Lower lobe of right lung (tissue), 2 donors: ENCODE data around the gene LRRC34. TPM values are rescaled to one million over a fixed set of nuclear protein-coding genes. Genes with fewer than 3 reads are reported as not detected.

Experiments
- ATAC-seq, 2 donors: fragments of 200-7000 bp; cut with Tn5 transposase; one replicate each; pipeline ENCODE4 v1.9.1; 2020 to 2022; ENCODE audit warnings: mild to moderate bottlenecking in 2 of 2, moderate library complexity in 2 of 2
- DNase-seq: peaks from one replicate; pipeline ENCODE4 v3.0.0-alpha.2; 2020
- H3K27ac ChIP-seq: fragments of 200-600 bp; one replicate; pipeline ENCODE4 v1.8.0; 2022
- H3K27me3 ChIP-seq: fragments of 200-600 bp; one replicate; pipeline ENCODE4 v1.8.0; 2022; ENCODE audit warnings: low read depth
- H3K36me3 ChIP-seq: fragments of 200-600 bp; one replicate; pipeline ENCODE4 v1.8.0; 2022; ENCODE audit warnings: mild to moderate bottlenecking
- H3K4me1 ChIP-seq: fragments of 200-600 bp; one replicate; pipeline ENCODE4 v1.8.0; 2022
- H3K4me3 ChIP-seq: fragments of 200-600 bp; one replicate; pipeline ENCODE4 v1.8.0; 2022; ENCODE audit warnings: mild to moderate bottlenecking
- H3K9me3 ChIP-seq: fragments of 200-600 bp; one replicate; pipeline ENCODE4 v1.8.0; 2022
- intact Hi-C: fragments of 100-400 bp; cut with DNase I; formaldehyde crosslinking; loops from one replicate; pipeline ENCODE4 v1.11.0; 2022
- total RNA-seq: library from RNA; stranded (reverse); fragmentation: NEBNext Ultra II Directional; extraction: Animal tissue kit (Norgen Biotek cat#: 25700); gene quantifications from one replicate; pipeline ENCODE4 v1.2.1, GENCODE V29; 2021
- TF ChIP-seq, protein P1 (sequence below): fragments of 200-600 bp; IDR thresholded peaks from one replicate; pipeline ENCODE4 v1.8.0; 2022; ENCODE audit warnings: antibody characterized with exemption, mild to moderate bottlenecking
- donor health status: DM: no; HTN: yes; CAD: no; lungs with severe emphysema.

LRRC34 gene
- total RNA-seq, 1 donor from 2014 or later = 4.8 TPM

GRCh38 chr3:169815590-169816150, 3.0 kb upstream of the LRRC34 start:
- TF ChIP-seq, protein P1, sequence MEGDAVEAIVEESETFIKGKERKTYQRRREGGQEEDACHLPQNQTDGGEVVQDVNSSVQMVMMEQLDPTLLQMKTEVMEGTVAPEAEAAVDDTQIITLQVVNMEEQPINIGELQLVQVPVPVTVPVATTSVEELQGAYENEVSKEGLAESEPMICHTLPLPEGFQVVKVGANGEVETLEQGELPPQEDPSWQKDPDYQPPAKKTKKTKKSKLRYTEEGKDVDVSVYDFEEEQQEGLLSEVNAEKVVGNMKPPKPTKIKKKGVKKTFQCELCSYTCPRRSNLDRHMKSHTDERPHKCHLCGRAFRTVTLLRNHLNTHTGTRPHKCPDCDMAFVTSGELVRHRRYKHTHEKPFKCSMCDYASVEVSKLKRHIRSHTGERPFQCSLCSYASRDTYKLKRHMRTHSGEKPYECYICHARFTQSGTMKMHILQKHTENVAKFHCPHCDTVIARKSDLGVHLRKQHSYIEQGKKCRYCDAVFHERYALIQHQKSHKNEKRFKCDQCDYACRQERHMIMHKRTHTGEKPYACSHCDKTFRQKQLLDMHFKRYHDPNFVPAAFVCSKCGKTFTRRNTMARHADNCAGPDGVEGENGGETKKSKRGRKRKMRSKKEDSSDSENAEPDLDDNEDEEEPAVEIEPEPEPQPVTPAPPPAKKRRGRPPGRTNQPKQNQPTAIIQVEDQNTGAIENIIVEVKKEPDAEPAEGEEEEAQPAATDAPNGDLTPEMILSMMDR = no peak
- Histone ChIP-seq H3K4me1 (peaks cover 25% of the 10 kb centered on the region), H3K4me3 (no peak overlapping the region), H3K36me3 (no peaks in the 10 kb centered on the region), H3K27me3 (no peaks in the 10 kb centered on the region), H3K9me3 (no peaks in the 10 kb centered on the region), H3K27ac (no peak overlapping the region)
- intact Hi-C loops = no loop called here
- DNase-seq (no peak), ATAC-seq (no peak)

DNA sequence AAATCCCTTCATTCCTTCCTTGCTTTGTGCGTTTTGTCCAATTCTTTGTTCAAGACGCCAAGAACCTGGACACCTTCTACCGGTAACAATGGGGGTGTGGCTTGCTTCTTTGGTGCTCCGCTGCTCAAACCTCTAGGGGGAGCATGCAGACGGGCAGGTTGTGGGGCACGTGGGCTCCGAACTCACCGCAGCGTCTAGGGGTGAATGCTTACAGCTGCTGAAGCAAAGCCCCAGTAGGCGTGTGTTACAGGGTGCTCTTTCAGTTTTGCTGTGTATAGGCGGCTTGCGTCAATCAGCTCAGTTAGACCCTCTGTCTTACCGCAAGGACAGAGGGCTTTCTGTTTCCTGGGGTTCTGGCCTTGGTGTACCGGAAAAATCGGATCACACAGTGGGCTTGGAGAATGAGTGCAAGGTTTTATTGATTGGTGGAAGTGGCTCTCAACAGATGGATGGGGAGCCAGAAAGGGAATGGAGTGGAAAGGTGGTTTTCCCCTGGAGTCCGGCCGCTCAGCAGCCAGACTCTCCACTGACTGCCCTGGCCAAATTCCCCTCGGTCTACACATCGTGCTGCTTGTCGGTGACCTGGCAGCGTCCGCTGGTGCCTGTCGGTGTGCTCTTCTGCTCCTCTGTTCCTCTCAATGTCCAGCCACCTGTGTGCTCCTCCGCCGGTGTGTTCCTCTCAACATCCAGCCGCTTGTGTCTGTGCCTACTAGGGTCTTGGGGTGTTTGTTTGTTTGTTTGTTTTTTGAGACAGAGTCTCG, 1.2 kb upstream of the LRRC34 start:
- Histone ChIP-seq H3K9me3 (no peaks in the 10 kb centered on the region), H3K27me3 (no peaks in the 10 kb centered on the region), H3K4me3 (peak overlapping the region; percentile 67), H3K4me1 (peaks cover 25% of the 10 kb centered on the region), H3K36me3 (no peaks in the 10 kb centered on the region), H3K27ac (no peak overlapping the region)
- intact Hi-C loops = no loop called here
- ATAC-seq (peak; percentile 65 to 66), DNase-seq (peak; percentile 65)
- TF ChIP-seq, protein P1 = peak; percentile 48

DNA sequence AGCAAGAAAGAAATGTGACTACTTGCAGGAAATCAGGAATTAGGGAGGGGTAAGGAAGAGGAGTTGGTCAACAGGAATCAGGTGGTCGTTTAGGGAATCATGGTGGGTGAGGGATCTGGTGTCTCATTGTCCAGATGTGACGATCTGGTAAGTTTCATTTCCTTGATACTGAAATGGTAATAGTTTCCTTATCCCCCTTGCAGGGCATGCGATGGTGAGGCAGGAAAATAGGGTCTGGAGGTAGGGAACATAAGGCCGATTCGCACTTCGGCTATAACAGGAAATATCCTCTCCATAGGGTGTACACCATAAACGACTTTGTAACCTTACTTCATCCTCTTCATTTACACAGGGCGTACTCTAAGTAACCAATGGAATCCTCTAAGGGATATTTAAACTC, 574 bp upstream of the LRRC34 start:
- peak overlapping the region; percentile 67 for H3K4me3 ChIP-seq
- TF ChIP-seq, protein P1 = no peak
- H3K4me1 ChIP-seq = peaks cover 25% of the 10 kb centered on the region
- no peaks in the 10 kb centered on the region for H3K36me3 ChIP-seq
- no peaks in the 10 kb centered on the region for H3K27me3 ChIP-seq
- H3K27ac ChIP-seq = peak overlapping the region; percentile 80
- ATAC-seq = no peak
- intact Hi-C loops = no loop called here
- no peaks in the 10 kb centered on the region for H3K9me3 ChIP-seq
- DNase-seq = no peak

DNA sequence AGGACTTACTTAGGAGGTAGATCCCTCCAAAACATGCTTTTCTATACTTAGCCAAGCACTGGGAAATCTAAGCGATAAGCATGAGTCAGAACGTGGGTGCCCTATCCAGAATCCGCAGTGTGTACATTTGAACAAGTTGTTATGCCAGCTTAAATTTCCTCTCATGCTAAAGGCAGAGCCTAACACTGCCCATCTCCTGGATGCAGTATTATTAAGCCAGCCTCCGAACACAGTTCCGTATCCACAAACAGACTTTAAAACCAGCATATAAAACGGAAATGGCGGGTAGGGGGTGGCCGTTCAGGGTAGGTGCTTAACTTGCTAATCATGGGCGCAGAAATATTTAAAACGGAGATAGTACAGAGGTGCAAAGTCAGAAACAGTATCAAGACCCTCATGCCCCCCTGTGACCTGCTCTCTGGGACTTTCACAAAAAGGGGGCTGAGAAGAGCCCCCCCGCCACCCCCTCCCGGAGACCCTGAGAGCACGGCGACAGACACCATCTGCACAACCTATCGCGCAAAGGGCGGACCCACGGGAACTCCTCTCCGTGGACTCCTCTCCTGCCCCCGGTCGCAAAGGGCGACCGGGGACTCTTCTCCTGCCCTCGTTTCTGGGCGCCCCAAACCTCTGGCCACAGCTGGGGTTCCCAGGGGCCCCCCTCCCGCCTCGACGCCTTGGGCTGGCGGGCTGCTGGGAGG, 923 bp downstream of the LRRC34 start:
- Histone ChIP-seq H3K27ac (peak overlapping the region; percentile 80), H3K4me3 (peak overlapping the region; percentile 67), H3K9me3 (no peaks in the 10 kb centered on the region), H3K4me1 (peaks cover 25% of the 10 kb centered on the region), H3K36me3 (no peaks in the 10 kb centered on the region), H3K27me3 (no peaks in the 10 kb centered on the region)
- intact Hi-C loops = no loop called here
- DNase-seq (peak; percentile 51), ATAC-seq (peak; percentile 60 to 66)
- TF ChIP-seq, protein P1 = no peak

DNA sequence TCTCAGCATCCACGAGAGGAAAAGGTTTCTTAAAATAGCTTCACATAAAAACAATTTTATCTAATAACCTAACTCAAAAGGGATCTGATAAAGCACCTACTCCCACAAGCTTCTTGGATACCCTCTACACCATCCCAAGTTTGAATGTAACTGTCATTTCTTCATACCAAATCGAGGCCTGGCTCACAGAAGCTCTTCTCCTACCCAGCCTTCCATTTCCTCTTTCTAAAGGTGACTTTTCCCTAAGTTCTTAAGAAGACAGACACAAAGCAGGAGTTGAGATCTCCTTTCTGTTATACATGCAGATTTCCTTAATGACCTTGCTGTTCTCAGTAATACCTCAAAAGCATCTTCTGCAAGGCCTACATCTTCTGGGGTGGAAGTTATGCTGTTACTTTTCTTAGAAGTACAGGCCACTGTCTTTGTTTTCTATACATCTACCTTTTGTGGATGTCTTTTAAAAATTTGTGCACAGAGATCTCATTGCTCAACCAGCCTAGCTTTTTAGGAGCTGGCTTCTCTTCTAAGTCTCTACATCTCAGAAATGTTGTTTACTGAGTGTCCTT, 3.4 kb downstream of the LRRC34 start:
- no peak overlapping the region for H3K4me3 ChIP-seq
- no peaks in the 10 kb centered on the region for H3K27me3 ChIP-seq
- peaks cover 25% of the 10 kb centered on the region for H3K4me1 ChIP-seq
- no peaks in the 10 kb centered on the region for H3K36me3 ChIP-seq
- TF ChIP-seq, protein P1 = no peak
- DNase-seq (no peak), ATAC-seq (no peak)
- intact Hi-C loops = no loop called here
- no peak overlapping the region for H3K27ac ChIP-seq
- H3K9me3 ChIP-seq = no peaks in the 10 kb centered on the region
